OCI-LY7 (cell line): ENCODE measurements around the gene PALLD. TPM values are rescaled to one million over a fixed set of nuclear protein-coding genes. Genes with fewer than 3 reads are reported as not detected.

Experiments used
- BruUV-seq: library from RNA; stranded (reverse); fragments of 400-500 nt; replicated peaks from 2 replicates; lab custom pipeline; 2021; lab: Mats Ljungman, UMichigan
- CTCF ChIA-PET: fragments of 300-600 bp; sonication (Branson Sonifier 250); formaldehyde crosslinking; loops from one replicate; lab custom pipeline; 2022; ENCODE audit warnings: antibody characterized with exemption; ENCODE audit not compliant: unreplicated experiment; lab: Charles Lee
- POLR2A ChIA-PET: fragments of 300-600 bp; sonication (Branson Sonifier 250); formaldehyde crosslinking; loops from one replicate; lab custom pipeline; 2022; ENCODE audit warnings: antibody characterized with exemption; lab: Charles Lee
- DNase-seq: peaks from one replicate; pipeline ENCODE4 v3.0.0-alpha.2; 2015; ENCODE audit warnings: low spot score
- H2AFZ ChIP-seq: fragments of 200-600 bp; sonication (generic), shearing (Covaris generic); 2 replicates; pipeline ENCODE4 v1.6.1; 2014; ENCODE audit warnings: mild to moderate bottlenecking, antibody characterized with exemption, low read length, moderate library complexity
- H3K27ac ChIP-seq: fragments of 200-600 bp; sonication (generic); 2 replicates; pipeline ENCODE4 v1.5.1; 2014; ENCODE audit warnings: mixed run types, low read depth, mild to moderate bottlenecking, moderate library complexity, low read length, inconsistent platforms; ENCODE audit not compliant: poor library complexity, severe bottlenecking
- H3K36me3 ChIP-seq: fragments of 200-600 bp; sonication (generic); 2 replicates; pipeline ENCODE4 v1.6.1; 2014; ENCODE audit warnings: mild to moderate bottlenecking, antibody characterized with exemption, low read length, moderate library complexity, mixed read lengths; ENCODE audit not compliant: insufficient read depth
- H3K4me1 ChIP-seq: fragments of 200-600 bp; sonication (generic); 2 replicates; pipeline ENCODE4 v1.5.1; 2014; ENCODE audit warnings: mild to moderate bottlenecking, low read length; ENCODE audit not compliant: insufficient read depth, poor library complexity, severe bottlenecking
- H3K4me2 ChIP-seq: fragments of 200-600 bp; sonication (generic); 2 replicates; pipeline ENCODE4 v1.6.1; 2014; ENCODE audit warnings: mild to moderate bottlenecking, low read length
- H3K4me3 ChIP-seq: fragments of 200-600 bp; sonication (generic); 2 replicates; pipeline ENCODE4 v1.5.1; 2014; ENCODE audit warnings: mild to moderate bottlenecking, low read depth, low read length; ENCODE audit not compliant: poor library complexity, severe bottlenecking
- H3K79me2 ChIP-seq: fragments of 200-600 bp; sonication (generic); 2 replicates; pipeline ENCODE4 v1.6.1; 2016; ENCODE audit warnings: low read depth, mild to moderate bottlenecking, low read length, moderate library complexity, mixed read lengths; ENCODE audit not compliant: insufficient read depth
- H3K9me2 ChIP-seq: fragments of 200-600 bp; sonication (generic); 2 replicates; pipeline ENCODE4 v1.6.1; 2016; ENCODE audit warnings: mild to moderate bottlenecking, low read length, mixed read lengths; ENCODE audit not compliant: insufficient read depth
- H3K9me3 ChIP-seq: fragments of 200-600 bp; sonication (generic); 2 replicates; pipeline ENCODE4 v1.6.1; 2014; ENCODE audit warnings: mild to moderate bottlenecking, mixed run types, low read length, mixed read lengths
- H4K20me1 ChIP-seq: fragments of 200-600 bp; sonication (generic); 2 replicates; pipeline ENCODE4 v1.6.1; 2014; ENCODE audit warnings: mild to moderate bottlenecking, antibody characterized with exemption, low read length, moderate library complexity, mixed read lengths; ENCODE audit not compliant: insufficient read depth
- EZH2phosphoT487 ChIP-seq: fragments of 200-600 bp; sonication (generic); IDR thresholded peaks from 2 replicates; pipeline ENCODE4 v1.6.1; 2018; ENCODE audit warnings: low read depth, borderline replicate concordance, mild to moderate bottlenecking, mixed run types, antibody characterized with exemption, low read length, moderate library complexity, mixed read lengths
- intact Hi-C: fragments of 100-400 bp; cut with micrococcal nuclease; formaldehyde crosslinking; loops from one replicate; pipeline ENCODE4 v1.10.0; 2022; ENCODE audit not compliant: unreplicated experiment
- total RNA-seq, 2 experiments: library from RNA; depleted of rRNA in 1 of 2; stranded (reverse); fragments of >200 nt in 1 of 2; shearing (Covaris generic) in 1 of 2; gene quantifications; 2 replicates each; pipeline ENCODE4 v1.2.3, GENCODE V29; 2014 to 2022
- TF ChIP-seq, protein P1 (sequence below): fragments of 200-600 bp; sonication (generic); conservative IDR thresholded peaks from 2 replicates; pipeline ENCODE4 v1.5.1; 2014; ENCODE audit warnings: mild to moderate bottlenecking, antibody characterized with exemption, low read length, moderate library complexity, mixed read lengths

The PALLD gene
- total RNA-seq, 2 experiments from 2014 or later: 0.73 to 2.8 TPM

DNA sequence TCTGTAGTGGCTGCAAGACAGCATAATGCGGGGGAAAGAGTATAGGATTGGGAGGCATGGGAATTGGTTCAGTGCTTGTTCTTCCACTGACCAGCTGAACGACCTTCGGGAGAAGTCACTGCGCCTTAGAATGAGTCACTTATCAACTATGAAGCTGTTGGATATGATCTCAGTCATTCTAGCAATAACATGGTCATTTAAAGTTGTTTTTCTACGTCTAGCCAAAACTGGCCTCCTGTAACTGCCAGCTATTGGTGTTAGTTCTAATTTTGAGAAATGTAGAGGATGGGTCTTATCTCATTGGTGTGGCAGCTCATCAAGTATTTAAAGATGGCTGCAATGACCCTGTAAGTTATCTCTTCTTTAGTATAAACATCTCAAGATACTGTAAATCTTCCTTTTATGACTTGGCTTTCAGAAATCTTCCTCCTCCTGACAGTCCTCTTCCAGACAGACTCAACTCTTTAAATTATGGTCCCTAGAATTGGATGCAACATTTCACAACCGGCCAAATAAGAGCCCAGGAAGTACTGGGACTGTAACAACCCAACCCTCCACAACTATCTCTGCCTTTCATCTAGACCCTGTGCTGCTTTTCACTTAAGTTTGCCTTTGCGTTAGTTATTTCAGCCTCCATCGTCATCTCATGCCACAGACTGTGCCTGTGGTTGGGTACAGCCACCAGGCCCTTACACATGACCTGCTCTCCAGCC is 269.9 kb downstream of the PALLD start:
- no peak overlapping the region for H2AFZ ChIP-seq

DNA sequence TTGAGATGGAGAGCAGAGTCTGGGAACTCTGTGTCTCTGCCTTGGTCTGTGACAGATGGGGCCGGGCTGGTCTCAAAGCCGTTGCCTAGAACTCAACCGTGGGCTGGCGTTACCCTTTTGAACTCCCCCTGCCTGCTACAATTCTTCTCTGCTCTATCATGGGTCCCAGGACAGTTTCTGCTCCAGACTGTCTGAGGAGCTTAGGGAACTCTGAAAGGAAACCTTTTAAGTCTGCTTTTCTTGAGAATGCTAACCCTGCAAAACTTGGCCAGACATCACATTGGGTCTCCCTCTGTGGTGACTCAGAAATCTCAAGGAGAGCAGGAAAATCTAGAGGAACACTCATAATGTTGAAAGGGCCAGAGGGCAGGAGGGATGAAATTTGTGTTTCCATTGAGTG is 272.6 kb downstream of the PALLD start:
- no peaks in the 10 kb centered on the region for H4K20me1 ChIP-seq
- CTCF ChIA-PET: no interaction called here
- TF ChIP-seq, protein P1, sequence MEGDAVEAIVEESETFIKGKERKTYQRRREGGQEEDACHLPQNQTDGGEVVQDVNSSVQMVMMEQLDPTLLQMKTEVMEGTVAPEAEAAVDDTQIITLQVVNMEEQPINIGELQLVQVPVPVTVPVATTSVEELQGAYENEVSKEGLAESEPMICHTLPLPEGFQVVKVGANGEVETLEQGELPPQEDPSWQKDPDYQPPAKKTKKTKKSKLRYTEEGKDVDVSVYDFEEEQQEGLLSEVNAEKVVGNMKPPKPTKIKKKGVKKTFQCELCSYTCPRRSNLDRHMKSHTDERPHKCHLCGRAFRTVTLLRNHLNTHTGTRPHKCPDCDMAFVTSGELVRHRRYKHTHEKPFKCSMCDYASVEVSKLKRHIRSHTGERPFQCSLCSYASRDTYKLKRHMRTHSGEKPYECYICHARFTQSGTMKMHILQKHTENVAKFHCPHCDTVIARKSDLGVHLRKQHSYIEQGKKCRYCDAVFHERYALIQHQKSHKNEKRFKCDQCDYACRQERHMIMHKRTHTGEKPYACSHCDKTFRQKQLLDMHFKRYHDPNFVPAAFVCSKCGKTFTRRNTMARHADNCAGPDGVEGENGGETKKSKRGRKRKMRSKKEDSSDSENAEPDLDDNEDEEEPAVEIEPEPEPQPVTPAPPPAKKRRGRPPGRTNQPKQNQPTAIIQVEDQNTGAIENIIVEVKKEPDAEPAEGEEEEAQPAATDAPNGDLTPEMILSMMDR: no peak
- no peak for TF ChIP-seq EZH2phosphoT487
- H3K9me2 ChIP-seq: no peaks in the 10 kb centered on the region
- no peaks in the 10 kb centered on the region for H3K9me3 ChIP-seq
- no peak for DNase-seq
- H3K4me2 ChIP-seq: no peak overlapping the region
- BruUV-seq: no TSS peak
- H3K27ac ChIP-seq: no peak overlapping the region
- no peak overlapping the region for H2AFZ ChIP-seq
- POLR2A ChIA-PET: no interaction called here
- no peaks in the 10 kb centered on the region for H3K79me2 ChIP-seq
- no peak overlapping the region for H3K4me3 ChIP-seq
- no peaks in the 10 kb centered on the region for H3K36me3 ChIP-seq
- H3K4me1 ChIP-seq: no peaks in the 10 kb centered on the region
- intact Hi-C loops: no loop called here

More for the DNA sequence above, 269.9 kb downstream of the PALLD start:
- Histone ChIP-seq H3K27ac (no peak overlapping the region), H3K9me2 (no peaks in the 10 kb centered on the region), H3K4me1 (no peaks in the 10 kb centered on the region), H3K4me2 (no peak overlapping the region), H4K20me1 (no peaks in the 10 kb centered on the region), H3K79me2 (no peaks in the 10 kb centered on the region), H3K36me3 (no peaks in the 10 kb centered on the region), H3K9me3 (no peaks in the 10 kb centered on the region), H3K4me3 (no peak overlapping the region)
- intact Hi-C loops: no loop called here
- ChIA-PET CTCF (no interaction called here), POLR2A (interaction anchor here (0.6 to 0.7 kb wide), 2 partner anchors 123 to 207 kb away, joined by 3 to 4 read pairs; no protein-coding TSS in a partner anchor)
- DNase-seq: no peak
- BruUV-seq: no TSS peak
- TF ChIP-seq, protein P1: no peak
- TF ChIP-seq EZH2phosphoT487: no peak

DNA sequence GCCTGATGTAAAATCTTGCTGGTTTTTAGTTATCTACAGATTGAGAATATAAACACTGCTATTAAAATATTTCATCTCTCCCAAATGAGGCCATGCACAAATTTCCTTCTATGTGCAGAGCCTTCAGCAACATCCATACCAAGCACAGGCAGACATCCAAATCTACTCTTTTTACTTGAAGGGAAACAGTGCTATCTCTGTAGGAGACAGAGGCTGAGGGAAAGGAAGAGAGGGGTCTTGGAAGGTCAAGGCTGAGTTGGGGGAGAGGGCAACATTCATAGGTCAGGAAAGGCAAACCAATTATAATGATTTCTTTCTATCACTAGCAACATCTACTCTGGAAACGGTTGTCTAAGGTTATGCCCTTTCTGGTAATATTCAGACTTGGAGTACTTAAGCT is 273.0 kb downstream of the PALLD start:
- H3K4me3 ChIP-seq: no peak overlapping the region
- H3K4me1 ChIP-seq: no peaks in the 10 kb centered on the region
- no peaks in the 10 kb centered on the region for H3K36me3 ChIP-seq
- H3K9me3 ChIP-seq: no peaks in the 10 kb centered on the region
- BruUV-seq: no TSS peak
- POLR2A ChIA-PET: no interaction called here
- intact Hi-C loops: no loop called here
- H3K27ac ChIP-seq: no peak overlapping the region
- CTCF ChIA-PET: no interaction called here
- H3K4me2 ChIP-seq: no peak overlapping the region
- no peaks in the 10 kb centered on the region for H3K79me2 ChIP-seq
- no peaks in the 10 kb centered on the region for H4K20me1 ChIP-seq
- TF ChIP-seq, protein P1: no peak
- no peak for TF ChIP-seq EZH2phosphoT487
- no peaks in the 10 kb centered on the region for H3K9me2 ChIP-seq
- no peak overlapping the region for H2AFZ ChIP-seq
- no peak for DNase-seq
